Measurements from ENCODE around the gene DCN.

Gene DCN

DNA sequence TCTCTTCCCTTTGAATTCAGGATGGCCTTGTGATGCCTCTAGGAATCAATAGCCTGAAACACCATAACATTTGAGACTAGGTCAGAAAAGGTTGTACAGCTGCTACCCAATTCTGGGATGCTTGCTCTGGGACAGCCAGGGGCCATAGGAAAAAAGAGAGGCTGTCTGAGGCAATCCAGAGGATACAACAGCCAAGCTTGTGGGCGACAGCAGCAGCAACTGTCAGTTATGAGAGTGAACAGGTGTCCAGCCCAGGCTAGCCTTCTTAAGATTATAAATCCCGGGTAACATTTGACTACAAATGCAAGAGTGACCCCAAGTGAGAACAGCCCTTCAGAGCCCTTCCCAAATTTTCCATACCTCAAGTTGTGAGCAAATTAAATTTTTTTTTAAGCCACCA is 11.1 kb downstream of the DCN start:
- Histone ChIP-seq H3K27ac (ENCODE audit: low read depth, low read length) (no peak overlapping the region), H3K79me2 (ENCODE audit: control insufficient read depth, low read length) (no peaks in the 10 kb centered on the region)
- TF ChIP-seq, protein P1, sequence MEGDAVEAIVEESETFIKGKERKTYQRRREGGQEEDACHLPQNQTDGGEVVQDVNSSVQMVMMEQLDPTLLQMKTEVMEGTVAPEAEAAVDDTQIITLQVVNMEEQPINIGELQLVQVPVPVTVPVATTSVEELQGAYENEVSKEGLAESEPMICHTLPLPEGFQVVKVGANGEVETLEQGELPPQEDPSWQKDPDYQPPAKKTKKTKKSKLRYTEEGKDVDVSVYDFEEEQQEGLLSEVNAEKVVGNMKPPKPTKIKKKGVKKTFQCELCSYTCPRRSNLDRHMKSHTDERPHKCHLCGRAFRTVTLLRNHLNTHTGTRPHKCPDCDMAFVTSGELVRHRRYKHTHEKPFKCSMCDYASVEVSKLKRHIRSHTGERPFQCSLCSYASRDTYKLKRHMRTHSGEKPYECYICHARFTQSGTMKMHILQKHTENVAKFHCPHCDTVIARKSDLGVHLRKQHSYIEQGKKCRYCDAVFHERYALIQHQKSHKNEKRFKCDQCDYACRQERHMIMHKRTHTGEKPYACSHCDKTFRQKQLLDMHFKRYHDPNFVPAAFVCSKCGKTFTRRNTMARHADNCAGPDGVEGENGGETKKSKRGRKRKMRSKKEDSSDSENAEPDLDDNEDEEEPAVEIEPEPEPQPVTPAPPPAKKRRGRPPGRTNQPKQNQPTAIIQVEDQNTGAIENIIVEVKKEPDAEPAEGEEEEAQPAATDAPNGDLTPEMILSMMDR (IDR thresholded peaks at IDR 0.05; ENCODE audit: low read depth, low read length, poor library complexity, severe bottlenecking): no peak
- TF ChIP-seq EZH2phosphoT487 (IDR thresholded peaks at IDR 0.05; ENCODE audit: borderline replicate concordance, low read length): no peak

DNA sequence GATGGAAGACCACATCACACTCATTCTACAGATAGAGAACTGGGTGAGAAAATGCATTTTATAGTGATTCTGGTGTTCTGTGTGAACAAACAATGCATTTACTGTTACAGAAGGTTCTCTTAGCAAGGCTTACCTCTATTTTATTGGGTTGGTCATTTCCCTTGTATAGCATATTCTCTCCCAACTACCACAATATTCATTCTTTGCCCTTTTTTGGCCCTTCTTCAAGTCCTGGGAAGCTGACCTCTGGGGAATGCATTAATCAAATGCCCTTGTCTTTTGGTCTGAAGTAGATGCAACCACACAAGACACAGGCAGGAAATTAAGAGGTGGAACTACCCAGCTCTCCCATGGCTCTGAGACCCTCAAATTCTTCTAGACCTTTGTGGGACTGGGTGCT is 19.5 kb downstream of the DCN start:
- no peaks in the 10 kb centered on the region for H3K9me3 ChIP-seq (ENCODE audit: control insufficient read depth, insufficient read depth, low read length)
- H3K36me3 ChIP-seq (ENCODE audit: control insufficient read depth, low read length): no peaks in the 10 kb centered on the region
- no peaks in the 10 kb centered on the region for H3K9me2 ChIP-seq (replicated peaks; ENCODE audit: control insufficient read depth, low read length)
- no peak overlapping the region for H3K4me3 ChIP-seq (ENCODE audit: low read length)
- H3K27me3 ChIP-seq (ENCODE audit: control insufficient read depth, low read length): no peaks in the 10 kb centered on the region
- H3K79me2 ChIP-seq (ENCODE audit: control insufficient read depth, low read length): no peaks in the 10 kb centered on the region
- no peaks in the 10 kb centered on the region for H3K4me1 ChIP-seq (ENCODE audit: control insufficient read depth, low read length)
- no peaks in the 10 kb centered on the region for H4K20me1 ChIP-seq (ENCODE audit: control insufficient read depth, insufficient read depth, low read depth, low read length)
- H3K27ac ChIP-seq (ENCODE audit: low read depth, low read length): no peak overlapping the region
- H3K4me2 ChIP-seq (ENCODE audit: low read length): no peak overlapping the region
- TF ChIP-seq, protein P1 (IDR thresholded peaks at IDR 0.05; ENCODE audit: low read depth, low read length, poor library complexity, severe bottlenecking): no peak
- no peak for TF ChIP-seq EZH2phosphoT487 (IDR thresholded peaks at IDR 0.05; ENCODE audit: borderline replicate concordance, low read length)
- H3F3A ChIP-seq (ENCODE audit: control insufficient read depth, insufficient read depth): no peaks in the 10 kb centered on the region

More for the DNA sequence above, 11.1 kb downstream of the DCN start:
- H4K20me1 ChIP-seq (ENCODE audit: control insufficient read depth, insufficient read depth, low read depth, low read length): no peaks in the 10 kb centered on the region
- H3K4me2 ChIP-seq (ENCODE audit: low read length): no peak overlapping the region
- no peaks in the 10 kb centered on the region for H3K36me3 ChIP-seq (ENCODE audit: control insufficient read depth, low read length)
- H3F3A ChIP-seq (ENCODE audit: control insufficient read depth, insufficient read depth): no peaks in the 10 kb centered on the region
- H3K9me3 ChIP-seq (ENCODE audit: control insufficient read depth, insufficient read depth, low read length): no peaks in the 10 kb centered on the region
- no peaks in the 10 kb centered on the region for H3K4me1 ChIP-seq (ENCODE audit: control insufficient read depth, low read length)
- no peak overlapping the region for H3K4me3 ChIP-seq (ENCODE audit: low read length)
- no peaks in the 10 kb centered on the region for H3K9me2 ChIP-seq (replicated peaks; ENCODE audit: control insufficient read depth, low read length)
- no peaks in the 10 kb centered on the region for H3K27me3 ChIP-seq (ENCODE audit: control insufficient read depth, low read length)

DNA sequence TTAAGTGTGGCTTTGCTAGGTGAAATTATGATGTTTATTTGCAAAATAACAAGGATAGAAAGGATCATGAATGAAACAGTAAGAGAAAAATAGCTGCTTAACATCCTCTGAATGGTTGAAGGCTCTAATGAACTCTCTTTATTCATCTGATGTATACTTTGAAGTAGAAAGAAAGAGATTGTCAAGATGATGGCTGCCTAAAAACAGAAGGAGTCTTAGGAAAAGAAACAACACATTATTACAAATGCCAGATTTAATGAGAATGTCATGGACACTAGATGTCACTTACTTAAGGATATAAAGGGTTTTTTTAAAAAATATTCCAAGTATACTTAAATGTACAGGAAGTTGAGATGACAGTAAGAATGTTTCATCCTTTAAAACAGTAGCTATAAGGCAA is 21.6 kb downstream of the DCN start:
- no peaks in the 10 kb centered on the region for H3K27me3 ChIP-seq (ENCODE audit: control insufficient read depth, low read length)
- H3F3A ChIP-seq (ENCODE audit: control insufficient read depth, insufficient read depth): no peaks in the 10 kb centered on the region
- TF ChIP-seq EZH2phosphoT487 (IDR thresholded peaks at IDR 0.05; ENCODE audit: borderline replicate concordance, low read length): no peak
- TF ChIP-seq, protein P1 (IDR thresholded peaks at IDR 0.05; ENCODE audit: low read depth, low read length, poor library complexity, severe bottlenecking): no peak
- H3K79me2 ChIP-seq (ENCODE audit: control insufficient read depth, low read length): no peaks in the 10 kb centered on the region
- no peaks in the 10 kb centered on the region for H3K4me1 ChIP-seq (ENCODE audit: control insufficient read depth, low read length)
- no peaks in the 10 kb centered on the region for H3K9me2 ChIP-seq (replicated peaks; ENCODE audit: control insufficient read depth, low read length)
- no peak overlapping the region for H3K4me3 ChIP-seq (ENCODE audit: low read length)
- no peaks in the 10 kb centered on the region for H3K36me3 ChIP-seq (ENCODE audit: control insufficient read depth, low read length)
- no peaks in the 10 kb centered on the region for H3K9me3 ChIP-seq (ENCODE audit: control insufficient read depth, insufficient read depth, low read length)
- no peak overlapping the region for H3K4me2 ChIP-seq (ENCODE audit: low read length)
- no peak overlapping the region for H3K27ac ChIP-seq (ENCODE audit: low read depth, low read length)
- H4K20me1 ChIP-seq (ENCODE audit: control insufficient read depth, insufficient read depth, low read depth, low read length): no peaks in the 10 kb centered on the region

DNA sequence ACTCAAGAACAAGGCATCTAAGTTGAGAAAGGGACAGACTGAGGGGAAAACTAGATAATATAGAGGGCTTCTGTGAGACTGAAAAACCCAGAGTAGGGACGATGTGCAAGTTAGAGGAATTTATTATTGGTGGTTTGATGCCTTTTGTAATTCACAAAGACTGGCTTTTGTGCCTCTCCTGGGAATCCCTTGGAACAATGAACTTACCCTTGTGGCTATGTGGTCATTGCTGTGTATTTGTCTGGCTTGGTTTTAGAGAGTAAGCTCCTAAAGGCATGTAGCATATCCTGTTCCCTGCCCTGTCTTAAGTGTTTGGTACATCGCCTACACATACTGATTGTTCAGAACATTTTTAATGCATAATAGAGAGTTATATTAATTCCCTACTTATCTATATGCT is 26.6 kb downstream of the DCN start:
- Histone ChIP-seq H3K4me2 (ENCODE audit: low read length) (no peak overlapping the region), H3K9me3 (ENCODE audit: control insufficient read depth, insufficient read depth, low read length) (no peaks in the 10 kb centered on the region), H3K27me3 (ENCODE audit: control insufficient read depth, low read length) (no peaks in the 10 kb centered on the region), H3K36me3 (ENCODE audit: control insufficient read depth, low read length) (no peaks in the 10 kb centered on the region), H3F3A (ENCODE audit: control insufficient read depth, insufficient read depth) (no peaks in the 10 kb centered on the region), H3K27ac (ENCODE audit: low read depth, low read length) (no peak overlapping the region), H3K4me3 (ENCODE audit: low read length) (no peak overlapping the region), H3K79me2 (ENCODE audit: control insufficient read depth, low read length) (no peaks in the 10 kb centered on the region), H4K20me1 (ENCODE audit: control insufficient read depth, insufficient read depth, low read depth, low read length) (no peaks in the 10 kb centered on the region), H3K9me2 (replicated peaks; ENCODE audit: control insufficient read depth, low read length) (no peaks in the 10 kb centered on the region), H3K4me1 (ENCODE audit: control insufficient read depth, low read length) (no peaks in the 10 kb centered on the region)
- TF ChIP-seq, protein P1 (IDR thresholded peaks at IDR 0.05; ENCODE audit: low read depth, low read length, poor library complexity, severe bottlenecking): no peak
- TF ChIP-seq EZH2phosphoT487 (IDR thresholded peaks at IDR 0.05; ENCODE audit: borderline replicate concordance, low read length): no peak

Measured in DOHH2 (cell line).